ENCODE results near the gene KAT6B. TPM values are rescaled to one million over a fixed set of nuclear protein-coding genes. Genes with fewer than 3 reads are reported as not detected.

Gene KAT6B
- total RNA-seq, 1 experiment from 2014 or later: 21.1 TPM

DNA sequence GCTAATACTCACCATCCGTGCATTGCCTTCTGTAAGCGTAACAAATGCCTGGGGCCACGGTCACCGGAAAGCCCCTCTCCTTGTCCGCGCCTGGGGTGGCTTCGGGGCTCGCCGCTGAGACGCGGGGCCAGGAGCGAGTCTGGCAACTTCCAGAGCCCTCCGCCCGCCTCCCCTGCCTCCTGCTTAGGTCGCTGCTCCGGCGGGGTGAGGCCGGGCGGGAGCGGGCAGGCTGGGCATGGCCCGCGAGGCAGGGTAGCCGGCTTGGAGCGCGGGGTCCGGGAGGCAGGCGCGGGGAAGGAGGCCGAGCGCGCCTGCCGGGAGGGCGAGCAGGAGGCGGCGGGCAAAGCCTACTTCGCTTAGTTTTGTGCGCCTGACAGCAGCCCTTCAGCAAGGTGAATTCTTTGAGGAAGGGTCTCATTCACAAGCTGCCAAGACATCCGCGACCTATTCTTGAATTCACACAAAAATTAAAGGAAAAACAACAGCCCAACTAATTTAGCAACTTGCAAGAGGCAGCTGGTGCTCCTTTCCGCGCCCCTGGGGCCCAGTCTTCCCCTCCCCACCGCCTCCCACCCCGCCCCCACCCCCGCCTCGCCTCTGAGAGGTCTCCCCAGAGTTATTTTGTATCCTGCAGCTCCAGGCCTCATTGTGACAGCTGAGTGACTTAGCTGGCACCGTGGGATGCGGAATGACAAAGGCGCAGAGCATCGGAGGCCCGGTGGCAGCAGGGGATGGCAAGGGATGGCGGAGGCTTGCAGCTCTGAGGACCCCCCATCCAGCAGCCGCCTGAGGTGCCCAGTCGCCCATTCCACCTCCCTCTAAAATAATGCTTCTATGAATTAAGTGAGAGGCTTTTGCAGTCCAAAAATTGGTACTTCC is 12.8 kb upstream of the KAT6B start:
- no peaks in the 10 kb centered on the region for H3K36me3 ChIP-seq
- H3K4me1 ChIP-seq: no peaks in the 10 kb centered on the region
- DNase-seq: no peak
- H3K4me3 ChIP-seq: no peak overlapping the region
- H3K9me3 ChIP-seq (replicated peaks): 0 out of 2 replicates have a peak, but pooled peaks cover 6% of the 10 kb centered on the region
- no peak overlapping the region for H3K27ac ChIP-seq
- H3K27me3 ChIP-seq: no peaks in the 10 kb centered on the region

DNA sequence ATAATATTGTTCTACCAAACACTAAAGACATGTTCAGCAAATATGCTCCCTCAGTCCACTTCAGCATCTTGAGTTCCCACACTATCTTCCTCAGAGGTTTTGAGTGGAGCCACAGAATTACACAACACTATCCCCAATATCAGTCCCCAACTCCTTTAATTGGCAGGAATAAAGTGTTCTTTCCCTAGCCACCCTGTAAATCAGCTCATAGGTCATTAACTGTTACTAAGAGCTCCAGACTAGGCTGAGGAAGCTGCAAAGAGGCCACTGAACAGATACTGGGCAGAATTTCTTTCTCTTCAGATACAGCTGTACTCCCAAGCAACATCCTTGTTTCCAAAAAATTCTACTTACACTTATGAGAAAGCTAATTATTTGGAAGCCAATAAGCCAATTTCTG is 11.6 kb upstream of the KAT6B start:
- DNase-seq: no peak
- Histone ChIP-seq H3K4me1 (no peaks in the 10 kb centered on the region), H3K27ac (no peak overlapping the region), H3K4me3 (no peak overlapping the region), H3K27me3 (no peaks in the 10 kb centered on the region), H3K36me3 (no peaks in the 10 kb centered on the region), H3K9me3 (replicated peaks) (0 out of 2 replicates have a peak, but pooled peaks cover 6% of the 10 kb centered on the region)

DNA sequence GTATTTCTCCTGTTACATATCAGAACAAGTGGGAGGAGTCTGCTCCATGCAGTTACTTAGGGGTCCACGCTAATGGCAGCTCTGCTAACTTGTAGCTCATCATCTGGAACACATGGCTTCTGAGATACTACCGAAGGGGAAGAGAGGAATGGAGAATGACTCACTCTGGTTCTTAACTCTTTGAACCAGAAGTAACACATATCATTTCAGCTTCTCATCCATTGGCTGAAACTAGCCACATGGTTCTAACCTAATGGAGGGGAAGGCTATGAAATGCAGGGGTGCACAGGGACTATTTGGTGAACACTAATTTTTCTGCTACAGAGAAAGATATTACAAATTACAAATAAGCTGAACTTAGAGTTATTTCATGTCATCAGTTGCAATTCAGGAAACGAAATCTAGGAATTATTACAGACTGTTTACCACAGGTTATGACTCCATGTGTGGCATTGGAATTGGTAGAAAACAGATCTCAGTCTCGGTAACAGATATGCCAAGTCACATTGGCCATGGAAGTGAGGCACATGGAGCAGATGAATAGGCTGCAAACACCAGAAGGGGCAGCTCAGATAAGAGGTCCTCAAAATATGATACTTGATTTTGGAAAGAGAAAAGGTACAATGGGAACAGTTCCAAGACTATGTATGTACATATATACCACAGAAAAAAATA is 9.4 kb upstream of the KAT6B start:
- Histone ChIP-seq H3K9me3 (replicated peaks) (0 out of 2 replicates have a peak, but pooled peaks cover 6% of the 10 kb centered on the region), H3K27ac (no peak overlapping the region)

DNA sequence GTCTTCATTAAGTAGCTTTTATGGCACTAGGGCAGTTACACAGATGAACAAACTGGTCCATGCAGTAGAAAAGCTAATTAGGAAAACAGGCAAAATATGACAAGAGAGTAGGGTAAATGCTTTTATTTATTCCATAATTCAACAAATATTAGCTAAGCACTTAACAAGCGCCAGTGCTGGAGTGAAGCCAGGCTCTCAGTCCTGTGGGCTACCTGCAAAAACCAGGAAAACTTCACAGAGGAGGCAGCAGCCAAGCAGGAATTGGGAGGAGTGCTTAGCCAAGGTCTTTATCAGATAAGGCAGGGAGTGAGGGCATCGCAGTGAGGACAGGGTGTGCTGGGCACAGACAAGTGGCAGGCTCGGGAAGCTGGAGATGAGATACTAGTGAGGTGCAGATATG is 4.9 kb upstream of the KAT6B start:
- H3K27me3 ChIP-seq: no peaks in the 10 kb centered on the region
- peaks cover 9% of the 10 kb centered on the region for H3K4me1 ChIP-seq
- no peak overlapping the region for H3K27ac ChIP-seq
- no peaks in the 10 kb centered on the region for H3K36me3 ChIP-seq
- no peak for DNase-seq
- H3K4me3 ChIP-seq: no peak overlapping the region
- H3K9me3 ChIP-seq (replicated peaks): 0 out of 2 replicates have a peak, but pooled peaks cover 5% of the 10 kb centered on the region

More for the DNA sequence above, 9.4 kb upstream of the KAT6B start:
- no peak overlapping the region for H3K4me3 ChIP-seq
- H3K36me3 ChIP-seq: no peaks in the 10 kb centered on the region
- H3K27me3 ChIP-seq: no peaks in the 10 kb centered on the region
- no peak for DNase-seq
- H3K4me1 ChIP-seq: peaks cover 5% of the 10 kb centered on the region

DNA sequence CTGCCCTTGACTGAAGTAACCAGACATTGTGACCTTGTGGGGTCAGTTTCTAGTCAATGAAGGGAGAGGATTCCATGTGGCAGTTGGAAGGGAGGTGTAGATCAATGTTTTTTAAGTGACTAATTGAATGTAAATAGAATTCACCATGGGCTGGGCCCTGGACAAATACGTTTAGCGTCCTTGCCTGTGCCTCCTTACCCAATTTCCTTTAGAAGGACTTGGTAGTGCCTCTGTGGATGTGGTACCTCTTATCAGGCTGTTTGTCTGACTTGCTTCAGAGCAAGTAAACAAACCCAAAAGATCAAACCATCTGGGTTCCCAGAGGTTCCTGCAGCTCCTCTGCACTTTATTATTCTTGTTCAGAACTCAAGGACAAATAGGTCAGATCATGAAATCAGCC is 4.3 kb upstream of the KAT6B start:
- no peaks in the 10 kb centered on the region for H3K27me3 ChIP-seq
- H3K4me3 ChIP-seq: no peak overlapping the region
- no peak for DNase-seq
- peaks cover 9% of the 10 kb centered on the region for H3K4me1 ChIP-seq
- H3K27ac ChIP-seq: no peak overlapping the region
- H3K36me3 ChIP-seq: no peaks in the 10 kb centered on the region
- H3K9me3 ChIP-seq (replicated peaks): no peaks in the 10 kb centered on the region

DNA sequence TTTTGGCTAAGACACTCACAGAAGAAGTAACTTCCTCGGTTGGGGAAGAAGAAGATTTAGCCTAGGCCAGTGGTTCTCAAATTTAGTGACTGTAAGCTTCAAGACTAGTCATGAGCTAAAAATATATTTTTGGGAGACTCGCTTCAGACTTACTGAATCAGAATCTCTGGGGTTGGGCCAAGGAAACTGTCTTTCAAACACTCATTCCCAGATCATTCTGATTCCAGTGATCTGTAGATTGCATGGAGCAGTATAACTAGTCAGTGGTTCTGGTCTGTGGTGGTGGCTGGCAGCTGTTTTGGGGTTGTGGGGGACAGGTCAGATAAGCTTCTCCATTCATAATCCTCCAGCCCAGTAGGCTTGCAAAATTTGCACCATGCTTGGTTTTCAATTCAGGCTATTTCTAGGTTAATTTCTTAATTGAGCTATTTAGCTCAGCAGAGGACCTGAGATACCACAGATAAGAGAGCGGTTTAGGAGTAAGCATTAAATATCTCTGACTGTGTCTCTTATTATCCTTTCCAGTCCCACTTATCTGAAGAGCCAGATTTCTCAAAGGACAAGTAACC is 3.8 kb upstream of the KAT6B start:
- no peak overlapping the region for H3K4me3 ChIP-seq
- DNase-seq: peak; percentile 10 to 14
- H3K27me3 ChIP-seq: no peaks in the 10 kb centered on the region
- H3K27ac ChIP-seq: no peak overlapping the region
- H3K9me3 ChIP-seq (replicated peaks): no peaks in the 10 kb centered on the region
- H3K36me3 ChIP-seq: no peaks in the 10 kb centered on the region
- peaks cover 9% of the 10 kb centered on the region for H3K4me1 ChIP-seq

DNA sequence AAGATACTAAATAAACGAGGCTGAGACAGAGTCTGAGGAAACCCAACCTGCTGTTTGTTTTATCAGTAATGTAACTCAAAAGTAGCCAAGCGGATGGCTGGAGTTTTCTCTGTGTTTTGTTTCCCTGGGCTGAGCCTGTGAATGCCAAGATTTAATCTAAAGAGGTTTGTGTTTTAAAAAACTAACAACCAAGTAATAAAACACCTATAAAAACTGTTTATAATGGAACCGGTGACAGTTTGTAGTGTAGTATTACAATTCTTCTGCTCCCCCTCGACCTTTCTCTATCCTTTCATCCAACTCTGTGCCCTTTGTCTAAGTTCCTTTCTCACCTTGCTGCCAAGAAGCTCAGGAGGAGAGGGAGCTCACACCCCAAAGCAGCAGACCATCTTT is 2.6 kb upstream of the KAT6B start:
- H3K9me3 ChIP-seq (replicated peaks): no peaks in the 10 kb centered on the region
- no peak for DNase-seq
- no peaks in the 10 kb centered on the region for H3K36me3 ChIP-seq
- H3K27me3 ChIP-seq: no peaks in the 10 kb centered on the region
- H3K4me3 ChIP-seq: peak overlapping the region; percentile 96
- no peak overlapping the region for H3K27ac ChIP-seq
- peaks cover 9% of the 10 kb centered on the region for H3K4me1 ChIP-seq

DNA sequence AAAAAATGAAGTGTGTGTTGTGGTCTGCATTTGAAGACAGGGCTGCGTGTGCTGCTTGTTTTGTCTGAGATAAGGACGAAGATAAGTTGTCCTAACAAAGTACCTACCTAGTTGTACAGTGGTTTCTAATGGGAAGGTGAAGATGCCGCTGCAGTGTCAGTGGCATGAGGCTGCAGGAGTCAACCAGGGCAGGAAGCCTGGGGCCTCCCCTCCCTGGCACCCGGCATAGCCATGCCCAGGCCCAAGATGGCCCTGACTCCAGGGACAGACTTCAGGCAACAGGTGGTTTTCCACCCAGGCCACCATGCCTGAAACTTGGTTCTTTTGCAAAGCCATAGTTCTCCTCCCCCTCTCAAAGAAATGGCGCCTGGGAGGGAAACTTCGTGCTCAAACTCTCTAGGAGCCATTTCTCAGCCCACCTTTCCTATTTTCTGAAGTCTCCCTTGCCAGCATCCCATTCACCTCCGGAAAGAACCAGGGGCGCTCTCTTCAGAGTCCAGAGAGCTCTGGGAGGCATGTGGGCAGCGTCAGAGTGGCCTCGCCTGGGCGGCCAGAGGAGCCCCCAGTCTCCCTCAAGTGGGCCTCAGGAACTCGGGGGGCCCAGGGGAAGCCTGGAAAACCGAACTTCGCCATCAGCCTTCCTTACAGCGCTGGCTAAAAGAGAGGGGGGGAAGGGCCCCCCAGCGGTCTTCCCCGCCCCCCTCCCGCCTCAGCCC is 2.1 kb upstream of the KAT6B start:
- peak; percentile 28 to 57 for DNase-seq
- Histone ChIP-seq H3K9me3 (replicated peaks) (no peaks in the 10 kb centered on the region), H3K4me1 (peaks cover 9% of the 10 kb centered on the region), H3K36me3 (no peaks in the 10 kb centered on the region), H3K27me3 (no peaks in the 10 kb centered on the region), H3K4me3 (peak overlapping the region; percentile 96), H3K27ac (peak overlapping the region; percentile 21)

DNA sequence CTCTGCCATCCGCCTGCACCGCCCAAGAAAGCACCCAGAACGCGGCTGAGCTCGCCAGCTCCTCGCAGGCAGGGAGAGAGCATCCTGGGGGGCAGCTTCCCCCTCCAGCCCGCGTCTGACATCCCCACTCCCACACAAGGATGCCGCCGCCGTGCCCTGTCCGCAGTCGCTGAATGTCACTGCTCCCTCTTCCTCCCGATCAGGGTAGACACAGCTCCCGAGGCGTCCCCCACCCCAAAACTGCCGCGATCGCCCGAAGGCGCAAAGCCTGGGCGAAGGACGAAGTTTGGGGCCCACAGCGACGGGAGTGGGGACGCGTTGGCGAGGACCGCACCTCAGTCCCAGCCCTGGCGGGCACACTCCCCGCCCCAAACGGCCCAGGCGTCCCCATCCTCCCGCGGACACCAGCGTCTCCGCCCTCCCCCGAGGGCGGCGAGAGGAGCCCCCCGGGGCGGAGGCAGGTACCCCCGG is 1.5 kb upstream of the KAT6B start:
- Histone ChIP-seq H3K4me3 (peak overlapping the region; percentile 96), H3K4me1 (peaks cover 9% of the 10 kb centered on the region), H3K27me3 (no peaks in the 10 kb centered on the region), H3K36me3 (no peaks in the 10 kb centered on the region), H3K9me3 (replicated peaks) (no peaks in the 10 kb centered on the region), H3K27ac (peak overlapping the region; percentile 21)
- DNase-seq: peak; percentile 41 to 49

DNA sequence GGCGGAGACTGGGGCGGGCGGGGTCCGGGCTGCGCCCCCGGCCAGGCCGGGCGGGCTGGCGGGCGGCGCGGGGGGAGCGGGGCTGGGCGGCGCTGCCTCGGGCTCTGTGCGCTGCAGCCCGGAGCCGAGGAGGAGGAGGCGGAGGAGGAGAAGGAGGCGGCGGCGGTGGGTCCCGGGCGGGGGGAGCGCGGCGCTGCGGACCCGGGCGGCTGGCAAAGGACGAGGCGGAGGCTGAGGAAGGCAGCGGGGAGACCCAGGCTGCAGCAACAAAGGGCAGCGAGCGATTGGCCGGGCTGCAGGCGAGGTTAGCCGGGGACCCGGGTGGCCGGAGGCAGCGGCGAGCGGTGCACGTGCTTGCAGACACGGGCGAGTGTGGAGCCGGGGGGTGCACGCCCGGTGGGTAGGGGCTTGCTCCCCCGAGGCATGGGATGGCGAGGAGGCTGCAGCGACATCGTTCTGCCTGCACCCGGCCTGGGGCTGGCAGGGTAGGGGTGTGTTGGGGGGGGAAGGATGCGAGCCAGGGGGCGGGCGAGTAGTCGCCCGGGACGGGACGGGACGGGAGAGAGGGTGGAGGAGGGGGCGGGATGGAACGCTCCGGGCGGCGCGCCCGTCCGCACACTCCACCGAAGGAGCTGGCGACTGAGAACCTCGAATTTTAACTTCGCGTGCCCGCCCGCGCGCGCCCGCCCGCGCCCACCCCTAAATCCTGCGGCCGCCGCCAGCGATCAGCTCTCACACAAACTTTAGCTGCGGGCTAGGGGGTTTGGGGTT is 844 bp upstream of the KAT6B start:
- Histone ChIP-seq H3K27ac (peak overlapping the region; percentile 50; the same call in 1 of the 2 replicates), H3K27me3 (no peaks in the 10 kb centered on the region), H3K4me1 (peaks cover 9% of the 10 kb centered on the region), H3K36me3 (no peaks in the 10 kb centered on the region), H3K9me3 (replicated peaks) (no peaks in the 10 kb centered on the region), H3K4me3 (peak overlapping the region; percentile 96)
- DNase-seq: no peak

DNA sequence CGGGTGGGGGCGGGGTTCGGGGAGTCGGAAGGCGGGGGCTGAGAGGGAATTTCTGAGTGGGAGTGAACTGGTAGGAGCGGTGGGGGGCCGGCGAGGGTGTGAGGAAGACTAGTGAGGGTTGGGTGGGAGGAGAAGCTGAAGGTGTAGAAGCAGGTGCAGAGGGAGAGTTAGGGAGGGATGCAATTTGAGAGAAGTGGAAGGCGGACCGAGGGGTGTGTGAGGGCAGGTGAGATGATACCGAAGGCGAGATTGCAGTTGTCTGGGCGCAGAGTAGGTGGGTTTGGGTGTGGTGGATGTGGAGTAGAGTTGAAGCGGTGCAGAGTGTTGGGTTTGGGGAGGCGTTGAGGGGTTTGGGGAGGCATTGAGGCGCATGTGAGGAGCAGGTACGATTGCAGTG is 643 bp downstream of the KAT6B start:
- Histone ChIP-seq H3K36me3 (no peaks in the 10 kb centered on the region), H3K4me1 (peaks cover 4% of the 10 kb centered on the region), H3K27ac (no peak overlapping the region), H3K27me3 (no peaks in the 10 kb centered on the region), H3K4me3 (peak overlapping the region; percentile 70), H3K9me3 (replicated peaks) (no peaks in the 10 kb centered on the region)
- no peak for DNase-seq

DNA sequence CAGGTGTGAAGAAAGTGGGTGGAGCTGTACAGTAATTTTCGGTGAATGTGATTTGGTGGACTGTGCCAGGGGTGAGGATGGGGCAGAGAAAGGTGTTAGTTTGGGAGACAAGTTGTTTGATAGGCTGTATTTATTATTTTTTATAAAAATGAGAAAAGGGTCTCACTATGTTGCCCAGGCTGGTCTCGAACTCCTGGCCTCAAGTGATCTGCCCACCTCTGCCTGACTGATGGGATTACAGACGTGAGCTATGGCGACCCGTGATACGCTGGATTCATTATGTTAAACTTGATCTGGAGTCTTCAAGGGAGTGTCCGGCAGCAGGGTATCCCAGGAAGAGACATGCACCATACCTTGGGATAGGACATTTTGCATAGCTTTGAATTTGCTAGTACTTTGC is 1.3 kb downstream of the KAT6B start:
- H3K36me3 ChIP-seq: no peaks in the 10 kb centered on the region
- no peaks in the 10 kb centered on the region for H3K9me3 ChIP-seq (replicated peaks)
- no peak overlapping the region for H3K4me3 ChIP-seq
- no peaks in the 10 kb centered on the region for H3K27me3 ChIP-seq
- no peaks in the 10 kb centered on the region for H3K4me1 ChIP-seq
- H3K27ac ChIP-seq: no peak overlapping the region
- DNase-seq: no peak

DNA sequence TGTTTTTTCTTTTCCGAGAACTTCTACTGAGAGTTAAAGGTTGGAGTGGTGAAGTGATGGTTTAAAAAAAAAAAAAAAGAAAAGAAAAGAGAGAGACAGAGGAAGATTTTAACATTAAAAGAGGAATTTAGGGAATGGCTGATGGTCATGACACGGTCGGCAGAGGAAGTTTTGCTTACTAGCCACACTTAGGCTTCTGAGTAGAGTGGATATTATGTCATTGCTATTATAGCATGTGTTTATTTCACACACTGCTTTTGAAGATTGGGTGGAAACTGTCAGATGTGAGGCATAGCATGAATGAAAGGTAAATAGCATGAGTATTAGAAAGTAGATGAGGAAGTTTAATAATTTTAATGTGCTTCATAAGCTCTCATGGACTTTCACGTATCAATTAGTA is 2.5 kb downstream of the KAT6B start:
- Histone ChIP-seq H3K4me1 (no peaks in the 10 kb centered on the region), H3K9me3 (replicated peaks) (no peaks in the 10 kb centered on the region), H3K36me3 (no peaks in the 10 kb centered on the region), H3K27ac (no peak overlapping the region), H3K27me3 (no peaks in the 10 kb centered on the region), H3K4me3 (no peak overlapping the region)
- DNase-seq: no peak

DNA sequence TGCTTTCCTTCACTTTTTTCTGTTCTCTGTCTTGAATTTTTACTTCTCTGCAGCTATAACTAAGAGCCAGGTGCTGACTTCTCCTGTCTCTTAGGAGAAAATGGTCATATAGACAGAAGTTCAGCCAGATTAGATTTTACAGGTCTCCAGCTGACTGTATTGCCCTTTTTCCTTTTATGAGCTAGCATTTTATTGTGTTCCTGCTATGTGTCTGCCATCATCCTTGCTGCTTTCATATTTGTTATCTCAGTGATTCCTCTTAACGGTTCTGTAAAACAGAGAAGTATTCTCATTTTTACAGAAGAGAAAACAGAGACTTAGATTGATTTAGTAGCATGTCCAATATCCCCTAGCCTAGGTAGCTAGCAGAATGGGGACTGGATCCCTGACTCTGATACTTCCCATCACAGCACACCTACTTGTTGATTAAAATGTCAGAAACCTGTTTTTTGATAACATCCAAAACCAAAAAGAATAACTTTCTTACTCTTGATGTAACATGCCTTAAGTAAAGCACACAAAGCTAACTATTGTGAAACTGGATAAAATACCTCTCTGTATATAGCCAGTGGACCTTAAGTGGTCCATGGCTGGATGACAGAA is 5.2 kb downstream of the KAT6B start:
- no peaks in the 10 kb centered on the region; the same call in 1 of the 2 replicates for H3K36me3 ChIP-seq
- no peak for DNase-seq
- H3K4me1 ChIP-seq: no peaks in the 10 kb centered on the region
- no peak overlapping the region for H3K4me3 ChIP-seq
- peaks cover 5% of the 10 kb centered on the region for H3K9me3 ChIP-seq (replicated peaks)
- no peaks in the 10 kb centered on the region for H3K27me3 ChIP-seq
- H3K27ac ChIP-seq: no peak overlapping the region
